Measurements from ENCODE around the gene ATP5F1D. TPM values are rescaled to one million over a fixed set of nuclear protein-coding genes. Genes with fewer than 3 reads are reported as not detected.

Gene ATP5F1D
- total and polyA plus RNA-seq, 2 of the 13 experiments (the other 11 are each of a cell fraction or from before 2014, with no cell fraction given) = 39.4 to 78.7 TPM

GRCh38 chr19:1259206-1259875 lies 17.8 kb downstream of the ATP5F1D start (continued):
- no peak for TF ChIP-seq ISX (CRISPR knock-in tag; conservative IDR thresholded peaks at IDR 0.05)
- TF ChIP-seq SETDB1 (CRISPR knock-in tag; IDR thresholded peaks at IDR 0.05; ENCODE audit: borderline replicate concordance) = no peak
- no peak for TF ChIP-seq ZNF800 (CRISPR knock-in tag; IDR thresholded peaks at IDR 0.05)
- no peak for TF ChIP-seq ZFP36 (IDR thresholded peaks at IDR 0.05; ENCODE audit: borderline replicate concordance, low read depth, low read length, partially characterized antibody)
- no peak for TF ChIP-seq AHR (CRISPR knock-in tag; IDR thresholded peaks at IDR 0.05)
- no peak for TF ChIP-seq CHD4 (IDR thresholded peaks at IDR 0.05; ENCODE audit: borderline replicate concordance, low read length)
- peak; percentile 89 for TF ChIP-seq FOXC1 (CRISPR knock-in tag; IDR thresholded peaks at IDR 0.05; ENCODE audit: borderline replicate concordance)
- no peak for TF ChIP-seq MBD4 (IDR thresholded peaks at IDR 0.05; ENCODE audit: borderline replicate concordance, low read length)
- peak; percentile 36; the same call in 1 of the 2 replicates for TF ChIP-seq HOXD1 (CRISPR knock-in tag; IDR thresholded peaks at IDR 0.05)
- no peak for TF ChIP-seq PRDM15 (CRISPR knock-in tag; IDR thresholded peaks at IDR 0.05)
- TF ChIP-seq ZNF205 (CRISPR knock-in tag; IDR thresholded peaks at IDR 0.05) = 0 out of 2 replicates have a peak, but pooled peaks have one; percentile 15
- TF ChIP-seq ATAD3A (CRISPR knock-in tag; IDR thresholded peaks at IDR 0.05) = no peak
- TF ChIP-seq ZFX (CRISPR knock-in tag; IDR thresholded peaks at IDR 0.05; ENCODE audit: low read depth) = peak; percentile 93
- no peak for TF ChIP-seq SYNCRIP (IDR thresholded peaks at IDR 0.05; ENCODE audit: insufficient read depth, low read depth, low read length)
- no peak for TF ChIP-seq CREBL2 (CRISPR knock-in tag; IDR thresholded peaks at IDR 0.05; ENCODE audit: borderline replicate concordance)
- TF ChIP-seq ELF1 (CRISPR knock-in tag; IDR thresholded peaks at IDR 0.05) = peak; percentile 97
- TF ChIP-seq ZNF816 (CRISPR knock-in tag; IDR thresholded peaks at IDR 0.05; ENCODE audit: borderline replicate concordance) = no peak
- TF ChIP-seq NR2F2 (IDR thresholded peaks at IDR 0.05; ENCODE audit: borderline replicate concordance, low read depth) = peak; percentile 61; the same call in 1 of the 2 replicates
- peak; percentile 94 for TF ChIP-seq ZNF253 (CRISPR knock-in tag; IDR thresholded peaks at IDR 0.05; ENCODE audit: borderline replicate concordance)
- TF ChIP-seq ZNF138 (CRISPR knock-in tag; IDR thresholded peaks at IDR 0.05; ENCODE audit: low read depth) = 0 out of 2 replicates have a peak, but pooled peaks have one; percentile 64
- peak; percentile 53; the same call in 1 of the 2 replicates for TF ChIP-seq ZNF543 (CRISPR knock-in tag; IDR thresholded peaks at IDR 0.05)
- TF ChIP-seq PTBP1 (IDR thresholded peaks at IDR 0.05; ENCODE audit: low read depth, low read length, poor library complexity, severe bottlenecking) = no peak
- TF ChIP-seq GABPA (IDR thresholded peaks at IDR 0.05; ENCODE audit: low read depth, low read length) = no peak
- peak; percentile 92 for TF ChIP-seq GABPA (CRISPR knock-in tag; IDR thresholded peaks at IDR 0.05; ENCODE audit: low read depth)
- peak; percentile 91 for TF ChIP-seq RARA (CRISPR knock-in tag; IDR thresholded peaks at IDR 0.05)
- TF ChIP-seq CCDC6 (CRISPR knock-in tag; IDR thresholded peaks at IDR 0.05) = peak; percentile 79

All from HepG2 (cell line).